ENCODE data around the gene NIPAL3.

NIPAL3 gene

DNA sequence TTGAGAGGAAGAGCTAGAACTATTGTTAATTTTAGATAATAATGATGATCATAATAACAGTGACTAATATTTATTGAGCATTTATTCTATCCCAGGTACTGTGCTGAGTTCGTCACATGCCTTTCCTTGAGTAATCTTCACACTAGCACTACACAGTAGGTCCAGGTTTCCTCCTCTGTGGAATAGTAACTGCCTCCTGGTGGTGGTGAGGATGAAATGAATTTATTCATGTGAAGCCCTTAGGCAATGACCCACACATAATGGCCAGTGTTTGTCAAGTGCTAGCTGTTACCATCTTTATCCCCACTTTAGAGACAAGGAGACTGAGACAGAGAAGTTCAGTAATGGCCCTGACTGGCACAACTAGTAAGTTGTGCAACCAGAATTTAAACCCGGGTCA, 5.9 kb downstream of the NIPAL3 start:
- no peaks in the 10 kb centered on the region for H3K36me3 ChIP-seq (ENCODE audit: control insufficient read depth, insufficient read depth, low read length)
- H3K27ac ChIP-seq (ENCODE audit: insufficient read depth, low read depth, low read length, poor library complexity, severe bottlenecking) = no peak overlapping the region
- 79 to 84% methylated on average over 2 of the region's 2 CpGs for WGBS, 2 experiments
- no peaks in the 10 kb centered on the region for H3K9me3 ChIP-seq (ENCODE audit: control insufficient read depth, low read length)
- no peaks in the 10 kb centered on the region for H3K4me1 ChIP-seq (ENCODE audit: control insufficient read depth, insufficient read depth, low read length)
- H3K27me3 ChIP-seq (ENCODE audit: control insufficient read depth, insufficient read depth, low read length, poor library complexity, severe bottlenecking) = no peaks in the 10 kb centered on the region
- H3K4me3 ChIP-seq (ENCODE audit: insufficient read depth, low read depth, low read length) = no peak overlapping the region

- no peaks in the 10 kb centered on the region for H3K9me3 ChIP-seq (ENCODE audit: control insufficient read depth, low read length)
- H3K27ac ChIP-seq (ENCODE audit: insufficient read depth, low read depth, low read length, poor library complexity, severe bottlenecking) = no peak overlapping the region
- H3K4me1 ChIP-seq (ENCODE audit: control insufficient read depth, insufficient read depth, low read length) = no peaks in the 10 kb centered on the region
- 83 to 84% methylated on average over 5 of the region's 5 CpGs for WGBS, 2 experiments
- no peaks in the 10 kb centered on the region for H3K36me3 ChIP-seq (ENCODE audit: control insufficient read depth, insufficient read depth, low read length)
- H3K27me3 ChIP-seq (ENCODE audit: control insufficient read depth, insufficient read depth, low read length, poor library complexity, severe bottlenecking) = no peaks in the 10 kb centered on the region
- H3K4me3 ChIP-seq (ENCODE audit: insufficient read depth, low read depth, low read length) = no peak overlapping the region
These were observed 8.6 kb downstream of the NIPAL3 start for GRCh38 chr1:24424207-24424606.

DNA sequence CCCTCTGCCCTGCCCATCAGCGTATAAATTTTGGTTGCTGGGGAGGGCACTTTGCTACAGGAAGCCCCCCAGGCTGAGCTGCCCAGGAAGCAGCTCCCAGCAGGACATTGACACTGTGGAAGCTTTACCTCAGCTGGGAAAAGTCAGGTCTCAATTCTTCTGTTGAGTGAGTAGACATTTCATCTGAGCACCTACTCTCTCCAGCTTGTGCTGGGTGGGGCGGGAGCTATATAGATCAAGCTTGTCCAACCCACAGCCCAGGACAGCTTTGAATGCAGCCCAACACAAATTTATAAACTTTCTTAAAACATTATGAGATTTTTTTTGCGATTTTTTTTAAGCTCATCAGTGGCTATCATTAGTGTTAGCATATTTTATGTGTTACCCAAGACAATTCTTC, 9.4 kb downstream of the NIPAL3 start:
- no peaks in the 10 kb centered on the region for H3K27me3 ChIP-seq (ENCODE audit: control insufficient read depth, insufficient read depth, low read length, poor library complexity, severe bottlenecking)
- no peak overlapping the region for H3K27ac ChIP-seq (ENCODE audit: insufficient read depth, low read depth, low read length, poor library complexity, severe bottlenecking)
- H3K4me1 ChIP-seq (ENCODE audit: control insufficient read depth, insufficient read depth, low read length) = no peaks in the 10 kb centered on the region
- H3K9me3 ChIP-seq (ENCODE audit: control insufficient read depth, low read length) = no peaks in the 10 kb centered on the region
- 92 to 94% methylated on average over 2 to 3 of the region's 3 CpGs for WGBS, 2 experiments
- no peak overlapping the region for H3K4me3 ChIP-seq (ENCODE audit: insufficient read depth, low read depth, low read length)
- no peaks in the 10 kb centered on the region for H3K36me3 ChIP-seq (ENCODE audit: control insufficient read depth, insufficient read depth, low read length)

DNA sequence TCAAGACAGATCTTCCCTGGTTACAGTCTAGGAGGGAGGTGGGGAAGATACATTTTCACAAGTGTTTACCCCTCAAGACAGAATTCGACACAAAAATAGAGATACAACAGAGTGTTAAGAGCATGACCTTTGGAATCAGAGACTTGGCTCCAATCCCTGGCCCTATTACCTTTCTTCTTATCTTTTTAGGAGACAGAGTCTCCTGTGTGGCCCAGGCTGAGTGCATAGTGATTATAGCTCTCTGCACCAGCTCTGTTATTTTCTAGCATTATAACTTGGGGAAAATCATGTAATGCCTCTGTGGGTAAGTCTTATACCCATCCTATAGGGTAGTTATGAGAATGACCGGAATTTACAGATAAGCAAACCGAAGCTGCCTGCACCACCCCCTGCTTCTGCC, 9.8 kb downstream of the NIPAL3 start:
- Histone ChIP-seq H3K27ac (ENCODE audit: insufficient read depth, low read depth, low read length, poor library complexity, severe bottlenecking) (no peak overlapping the region), H3K27me3 (ENCODE audit: control insufficient read depth, insufficient read depth, low read length, poor library complexity, severe bottlenecking) (no peaks in the 10 kb centered on the region), H3K4me1 (ENCODE audit: control insufficient read depth, insufficient read depth, low read length) (no peaks in the 10 kb centered on the region), H3K4me3 (ENCODE audit: insufficient read depth, low read depth, low read length) (no peak overlapping the region), H3K36me3 (ENCODE audit: control insufficient read depth, insufficient read depth, low read length) (no peaks in the 10 kb centered on the region), H3K9me3 (ENCODE audit: control insufficient read depth, low read length) (no peaks in the 10 kb centered on the region)
- WGBS, 2 experiments = 93 to 96% methylated on average over 3 of the region's 3 CpGs

DNA sequence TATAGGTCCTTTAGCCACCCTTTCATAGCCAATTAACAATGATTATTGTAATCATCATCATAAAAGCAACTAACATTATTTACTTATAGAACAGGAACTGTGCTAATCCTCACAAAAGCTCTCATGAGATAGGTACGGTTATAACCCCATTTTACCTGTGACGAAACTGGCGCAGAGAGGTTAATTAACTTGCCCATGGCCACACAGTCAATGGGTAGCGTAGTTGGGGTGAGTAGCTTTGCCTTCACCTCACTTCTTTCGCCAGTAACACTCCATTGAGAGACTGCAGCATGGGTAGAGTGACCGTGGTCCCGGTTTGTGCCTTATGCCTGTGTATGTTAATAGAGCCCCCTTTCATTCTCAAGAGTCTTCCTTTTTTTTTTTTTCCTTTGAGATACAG, 10.3 kb downstream of the NIPAL3 start:
- WGBS, 2 experiments = 80 to 82% methylated on average over 7 of the region's 7 CpGs
- Histone ChIP-seq H3K9me3 (ENCODE audit: control insufficient read depth, low read length) (no peaks in the 10 kb centered on the region), H3K36me3 (ENCODE audit: control insufficient read depth, insufficient read depth, low read length) (no peaks in the 10 kb centered on the region)

DNA sequence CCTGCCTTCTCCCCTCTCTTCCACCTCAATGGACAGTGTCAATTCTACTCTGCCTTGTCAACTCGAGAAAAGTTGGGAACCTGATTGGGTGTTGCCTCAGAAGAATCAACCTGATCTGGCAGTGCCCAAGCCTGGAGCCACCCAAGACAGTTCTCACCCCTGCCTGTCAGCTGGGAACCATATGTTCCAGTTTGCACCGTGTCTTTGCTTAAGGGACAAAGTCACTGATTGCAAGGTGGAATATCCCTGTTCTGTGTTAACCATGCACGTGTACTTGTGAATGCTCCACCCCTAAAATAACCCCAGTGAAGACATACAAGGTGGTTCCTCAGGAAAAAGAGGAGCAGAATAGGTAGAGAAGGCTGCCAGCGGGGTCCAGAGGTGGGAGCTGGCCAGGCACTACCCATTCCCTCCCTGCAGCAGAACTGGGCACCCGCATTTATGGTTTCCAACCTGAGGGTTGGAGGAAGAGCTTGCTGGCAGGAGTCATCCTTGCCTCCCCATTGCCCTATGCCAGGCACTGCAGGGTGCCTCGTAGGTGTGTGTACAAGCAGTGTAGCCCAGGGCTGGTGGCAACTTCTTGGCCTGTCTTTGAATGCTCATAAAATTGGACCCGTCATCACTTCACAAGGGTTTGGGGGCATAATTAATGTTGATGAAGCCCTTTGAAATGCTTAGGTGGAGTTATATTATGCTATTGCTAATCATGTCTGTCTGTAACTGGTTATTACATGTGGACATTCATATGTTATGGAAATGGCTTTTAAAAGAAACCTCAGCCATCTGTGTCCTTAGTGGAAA, 11.3 kb downstream of the NIPAL3 start:
- Histone ChIP-seq H3K27ac (ENCODE audit: insufficient read depth, low read depth, low read length, poor library complexity, severe bottlenecking) (no peak overlapping the region), H3K9me3 (ENCODE audit: control insufficient read depth, low read length) (no peaks in the 10 kb centered on the region)

More for the DNA sequence above, 10.3 kb downstream of the NIPAL3 start:
- H3K27me3 ChIP-seq (ENCODE audit: control insufficient read depth, insufficient read depth, low read length, poor library complexity, severe bottlenecking) = no peaks in the 10 kb centered on the region
- no peak overlapping the region for H3K27ac ChIP-seq (ENCODE audit: insufficient read depth, low read depth, low read length, poor library complexity, severe bottlenecking)
- no peaks in the 10 kb centered on the region for H3K4me1 ChIP-seq (ENCODE audit: control insufficient read depth, insufficient read depth, low read length)
- no peak overlapping the region for H3K4me3 ChIP-seq (ENCODE audit: insufficient read depth, low read depth, low read length)

GRCh38 chr1:24427545-24427862, 11.9 kb downstream of the NIPAL3 start:
- 96 to 97% methylated on average over 1 of the region's 1 CpG for WGBS, 2 experiments

More for the DNA sequence above, 11.3 kb downstream of the NIPAL3 start:
- no peak overlapping the region for H3K4me3 ChIP-seq (ENCODE audit: insufficient read depth, low read depth, low read length)
- H3K36me3 ChIP-seq (ENCODE audit: control insufficient read depth, insufficient read depth, low read length) = no peaks in the 10 kb centered on the region
- no peaks in the 10 kb centered on the region for H3K4me1 ChIP-seq (ENCODE audit: control insufficient read depth, insufficient read depth, low read length)
- H3K27me3 ChIP-seq (ENCODE audit: control insufficient read depth, insufficient read depth, low read length, poor library complexity, severe bottlenecking) = no peaks in the 10 kb centered on the region
- WGBS, 2 experiments = 95% methylated on average over 7 of the region's 7 CpGs

DNA sequence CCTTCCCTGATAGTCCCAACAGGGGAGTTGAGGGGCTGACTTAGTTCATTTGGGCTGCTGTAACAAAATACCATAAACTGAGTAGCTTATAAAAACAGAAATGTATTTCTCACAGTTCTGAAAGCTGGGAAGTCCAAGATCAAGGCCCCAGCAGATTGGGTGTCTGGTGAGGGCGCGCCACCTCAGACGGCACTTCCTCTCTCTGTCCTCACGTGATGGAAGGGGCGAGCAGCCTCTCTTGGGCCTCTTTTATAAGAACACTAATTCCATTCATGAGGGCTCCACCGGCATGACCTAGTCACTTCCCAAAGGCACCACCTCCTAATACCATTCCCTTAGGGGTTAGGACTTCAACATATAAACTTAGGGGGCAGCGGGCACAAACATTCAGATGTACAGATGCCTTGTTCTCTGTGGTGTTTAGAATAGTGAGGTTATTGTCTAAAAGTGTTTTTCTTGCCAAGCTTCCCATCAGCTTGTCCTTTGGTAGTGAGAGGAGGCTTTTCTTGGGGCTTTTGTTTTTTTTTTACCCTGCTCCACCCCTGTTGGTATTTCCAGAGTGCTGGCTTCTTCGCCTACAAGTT, 20.3 kb downstream of the NIPAL3 start:
- WGBS, 2 experiments = 93 to 97% methylated on average over 7 of the region's 8 CpGs

More at GRCh38 chr1:24427545-24427862, 11.9 kb downstream of the NIPAL3 start:
- Histone ChIP-seq H3K4me3 (ENCODE audit: insufficient read depth, low read depth, low read length) (no peak overlapping the region), H3K36me3 (ENCODE audit: control insufficient read depth, insufficient read depth, low read length) (no peaks in the 10 kb centered on the region), H3K4me1 (ENCODE audit: control insufficient read depth, insufficient read depth, low read length) (no peaks in the 10 kb centered on the region), H3K9me3 (ENCODE audit: control insufficient read depth, low read length) (no peaks in the 10 kb centered on the region), H3K27ac (ENCODE audit: insufficient read depth, low read depth, low read length, poor library complexity, severe bottlenecking) (no peak overlapping the region), H3K27me3 (ENCODE audit: control insufficient read depth, insufficient read depth, low read length, poor library complexity, severe bottlenecking) (no peaks in the 10 kb centered on the region)

GRCh38 chr1:24437631-24438396, 22.2 kb downstream of the NIPAL3 start:
- Histone ChIP-seq H3K4me1 (ENCODE audit: control insufficient read depth, insufficient read depth, low read length) (peaks cover 11% of the 10 kb centered on the region), H3K27me3 (ENCODE audit: control insufficient read depth, insufficient read depth, low read length, poor library complexity, severe bottlenecking) (no peaks in the 10 kb centered on the region), H3K36me3 (ENCODE audit: control insufficient read depth, insufficient read depth, low read length) (no peaks in the 10 kb centered on the region), H3K9me3 (ENCODE audit: control insufficient read depth, low read length) (no peaks in the 10 kb centered on the region), H3K4me3 (ENCODE audit: insufficient read depth, low read depth, low read length) (no peak overlapping the region), H3K27ac (ENCODE audit: insufficient read depth, low read depth, low read length, poor library complexity, severe bottlenecking) (no peak overlapping the region)
- WGBS, 2 experiments = 88 to 89% methylated on average over 9 of the region's 9 CpGs

More for the DNA sequence above, 20.3 kb downstream of the NIPAL3 start:
- Histone ChIP-seq H3K9me3 (ENCODE audit: control insufficient read depth, low read length) (no peaks in the 10 kb centered on the region), H3K36me3 (ENCODE audit: control insufficient read depth, insufficient read depth, low read length) (no peaks in the 10 kb centered on the region), H3K27me3 (ENCODE audit: control insufficient read depth, insufficient read depth, low read length, poor library complexity, severe bottlenecking) (no peaks in the 10 kb centered on the region), H3K4me1 (ENCODE audit: control insufficient read depth, insufficient read depth, low read length) (peaks cover 11% of the 10 kb centered on the region), H3K27ac (ENCODE audit: insufficient read depth, low read depth, low read length, poor library complexity, severe bottlenecking) (no peak overlapping the region), H3K4me3 (ENCODE audit: insufficient read depth, low read depth, low read length) (no peak overlapping the region)

DNA sequence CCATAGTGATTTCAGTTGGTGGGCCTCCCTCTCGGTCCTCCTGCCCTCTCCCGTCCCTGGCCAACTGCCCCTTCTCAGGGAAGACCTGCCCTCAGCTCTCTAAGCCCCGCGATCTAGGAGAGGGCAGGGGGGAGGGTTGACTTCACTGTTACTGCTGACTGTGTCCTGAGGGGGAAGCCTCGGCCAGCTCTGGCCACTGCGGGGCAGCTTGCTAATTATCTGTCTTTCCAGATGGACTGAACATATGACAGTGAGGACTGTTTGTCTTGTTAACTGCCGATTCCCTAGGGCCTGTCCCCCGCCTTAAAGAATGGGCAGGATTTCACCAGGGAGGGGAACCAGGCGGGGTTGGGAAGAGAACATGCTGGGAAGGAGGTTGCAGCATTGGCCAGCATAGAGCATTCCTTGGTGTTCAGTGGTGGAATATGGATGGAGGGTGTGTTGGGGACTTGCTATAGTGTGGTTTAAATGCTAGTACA, 22.9 kb downstream of the NIPAL3 start:
- Histone ChIP-seq H3K4me1 (ENCODE audit: control insufficient read depth, insufficient read depth, low read length) (peaks cover 11% of the 10 kb centered on the region), H3K27ac (ENCODE audit: insufficient read depth, low read depth, low read length, poor library complexity, severe bottlenecking) (no peak overlapping the region), H3K9me3 (ENCODE audit: control insufficient read depth, low read length) (no peaks in the 10 kb centered on the region), H3K27me3 (ENCODE audit: control insufficient read depth, insufficient read depth, low read length, poor library complexity, severe bottlenecking) (no peaks in the 10 kb centered on the region), H3K4me3 (ENCODE audit: insufficient read depth, low read depth, low read length) (no peak overlapping the region), H3K36me3 (ENCODE audit: control insufficient read depth, insufficient read depth, low read length) (no peaks in the 10 kb centered on the region)
- WGBS, 2 experiments = 35 to 38% methylated on average over 9 of the region's 9 CpGs

All from ectodermal cell (in vitro differentiated cells).